Lower leg skin (tissue), 4 donors: Measurements from ENCODE around the gene ZNF83. TPM values are rescaled to one million over a fixed set of nuclear protein-coding genes. Genes with fewer than 3 reads are reported as not detected.

ENCODE experiments used
- DNase-seq, 2 donors: peaks; one replicate each; pipeline ENCODE4 v3.0.0-alpha.2; 2019; ENCODE audit warnings: low spot score in 2 of 2
- H3K4me3 ChIP-seq: fragments of 200-600 bp; sonication (generic); 2 replicates; pipeline ENCODE4 v1.5.1; 2017; ENCODE audit warnings: mild to moderate bottlenecking, low read depth; ENCODE audit not compliant: poor library complexity, severe bottlenecking
- CTCF ChIP-seq, 3 donors: fragments of 450-650 bp; IDR thresholded peaks; one replicate each; pipeline ENCODE4 v1.5.1; 2016; ENCODE audit warnings: antibody characterized with exemption in 3 of 3, mild to moderate bottlenecking in 3 of 3, moderate library complexity in 2 of 3
- POLR2A ChIP-seq, 2 donors: fragments of 450-650 bp; IDR thresholded peaks; one replicate each; pipeline ENCODE4 v1.6.1; 2016 to 2017; ENCODE audit warnings: antibody characterized with exemption in 2 of 2, mild to moderate bottlenecking in 1 of 2, moderate library complexity in 1 of 2
- WGBS, 2 donors: methylation state at CpG; one replicate each; pipeline ENCODE4 v1.1.5; 2018; 5-methylcytosine and 5-hydroxymethylcytosine counted together
- intact Hi-C: fragments of 100-400 bp; cut with DNase I; formaldehyde crosslinking; loops from one replicate; pipeline ENCODE4 v1.15.0; 2023; ENCODE audit warnings: low total_unique reads
- total RNA-seq, 4 donors: library from RNA; depleted of rRNA; stranded (reverse); fragments of >200 nt; gene quantifications; one replicate each; pipeline ENCODE4 v1.1.0, GENCODE V29; 2016

ZNF83 gene
- total RNA-seq, 4 donors from 2014 or later: 20.7 to 51.0 (median 35.3) TPM

DNA sequence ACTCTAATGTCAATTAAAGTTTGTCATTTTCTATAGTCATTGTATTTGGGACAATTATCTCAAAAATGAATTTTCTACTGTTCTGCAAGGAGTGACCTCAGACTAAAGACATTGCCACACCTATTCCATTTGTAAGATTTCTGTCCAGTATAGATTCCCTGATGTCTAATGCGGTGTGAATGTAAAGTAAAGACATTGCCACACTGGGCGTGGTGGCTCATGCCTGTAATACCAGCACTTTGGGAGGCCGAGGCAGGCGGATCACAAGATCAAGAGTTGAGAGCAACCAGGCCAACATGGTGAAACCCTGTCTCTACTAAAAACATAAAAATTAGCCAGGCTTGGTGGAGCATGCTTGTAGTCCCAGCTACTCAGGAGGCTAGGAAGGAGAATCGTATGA is 13.8 kb upstream of the ZNF83 start:
- no peak overlapping the region for H3K4me3 ChIP-seq
- no peak for DNase-seq
- intact Hi-C loops: no loop called here
- 90 to 93% methylated on average over 5 of the region's 5 CpGs for WGBS, 2 donors
- TF ChIP-seq POLR2A (IDR thresholded peaks at IDR 0.05) (no peak), CTCF (IDR thresholded peaks at IDR 0.05) (no peak)

- TF ChIP-seq POLR2A (IDR thresholded peaks at IDR 0.05): no peak
- TF ChIP-seq CTCF (IDR thresholded peaks at IDR 0.05): no peak
- no peak for DNase-seq
- intact Hi-C loops: no loop called here
- H3K4me3 ChIP-seq: no peak overlapping the region
- 88% methylated on average over 4 of the region's 4 CpGs for WGBS, 2 donors
Measured at GRCh38 chr19:52648336-52649016, 10.3 kb upstream of the ZNF83 start.

DNA sequence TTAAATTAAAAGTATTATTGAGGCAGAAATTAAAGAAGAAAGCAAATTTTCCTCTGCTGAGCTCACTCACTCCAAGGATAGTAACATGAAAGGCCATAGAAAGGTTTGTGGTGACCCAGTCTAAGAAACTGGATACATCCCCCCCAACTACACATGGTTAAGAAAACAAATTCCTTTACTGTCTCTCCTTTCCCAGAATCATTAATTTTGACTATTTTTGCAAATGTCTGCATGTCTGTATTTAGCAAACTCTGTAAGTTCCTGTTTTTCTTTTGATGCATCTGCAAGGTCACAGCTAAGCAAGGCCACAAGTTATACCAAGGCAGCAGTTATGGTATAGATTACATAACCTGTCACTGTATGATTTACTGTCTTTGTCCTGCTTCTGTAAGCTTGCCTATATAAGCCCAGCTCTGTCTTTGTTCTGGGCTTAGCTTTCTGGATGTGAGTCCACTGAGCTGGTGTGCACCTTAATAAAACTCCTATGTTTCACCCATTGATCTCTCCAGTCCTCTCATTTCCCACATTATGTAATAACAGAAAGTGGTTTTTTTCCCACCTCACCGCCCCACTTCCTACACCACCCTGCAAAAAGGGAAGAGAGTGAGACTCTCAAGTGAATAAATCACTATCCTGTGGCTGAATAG is 8.5 kb upstream of the ZNF83 start:
- no peak for DNase-seq
- TF ChIP-seq CTCF (IDR thresholded peaks at IDR 0.05) (no peak), POLR2A (IDR thresholded peaks at IDR 0.05) (no peak)
- WGBS, 2 donors: 90 to 95% methylated on average over 1 of the region's 1 CpG
- intact Hi-C loops: no loop called here
- no peak overlapping the region for H3K4me3 ChIP-seq

DNA sequence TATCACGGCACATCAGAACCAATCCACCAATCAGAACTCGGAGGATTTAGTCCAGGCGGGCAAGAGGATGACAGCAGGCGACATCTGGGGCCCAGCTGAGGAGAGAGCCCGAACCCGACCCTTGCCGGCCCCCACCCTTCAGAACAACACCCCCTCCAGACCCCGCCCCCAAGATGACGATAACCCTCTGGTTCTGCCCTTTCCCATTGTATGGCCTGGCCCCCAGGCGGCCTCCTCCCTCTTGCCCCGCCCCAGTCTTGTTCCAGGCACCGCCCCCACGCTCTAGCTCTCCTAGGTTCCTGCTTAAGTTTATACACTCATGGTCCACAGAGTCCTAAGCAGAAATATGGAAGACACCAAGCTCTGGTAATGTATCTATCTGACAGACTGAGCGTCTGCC is 2.8 kb upstream of the ZNF83 start:
- intact Hi-C loops: no loop called here
- H3K4me3 ChIP-seq: no peak overlapping the region
- TF ChIP-seq CTCF (IDR thresholded peaks at IDR 0.05): no peak
- no peak for TF ChIP-seq POLR2A (IDR thresholded peaks at IDR 0.05)
- no peak for DNase-seq
- 56 to 58% methylated on average over 13 to 14 of the region's 14 CpGs for WGBS, 2 donors

DNA sequence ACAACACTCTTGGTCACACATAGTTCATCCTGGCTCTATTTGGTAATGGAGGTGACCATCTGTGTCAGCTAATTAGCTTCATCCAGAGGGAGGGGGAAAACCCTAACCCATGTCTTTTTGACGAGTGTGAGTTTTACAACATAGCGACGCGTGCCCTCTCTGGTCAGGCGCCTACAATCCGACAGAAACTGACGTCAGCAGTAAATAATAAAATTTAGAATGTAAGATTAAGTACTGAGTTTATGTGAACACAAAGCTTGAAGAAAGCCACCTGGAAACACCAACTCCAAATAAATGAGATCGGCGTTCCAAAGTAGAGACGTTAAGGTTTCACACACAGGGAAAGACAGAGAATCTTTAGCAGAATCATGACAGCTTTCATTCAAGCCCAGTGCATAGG is 1.8 kb upstream of the ZNF83 start:
- WGBS, 2 donors: 85 to 90% methylated on average over 10 of the region's 10 CpGs

More for the DNA sequence above, 1.8 kb upstream of the ZNF83 start:
- no peak for DNase-seq
- H3K4me3 ChIP-seq: no peak overlapping the region
- intact Hi-C loops: no loop called here
- TF ChIP-seq POLR2A (IDR thresholded peaks at IDR 0.05): no peak
- TF ChIP-seq CTCF (IDR thresholded peaks at IDR 0.05): no peak
